ENCODE data around the gene LRRFIP2.

LRRFIP2 gene

GRCh38 chr3:37030588-37030987, 143.8 kb downstream of the LRRFIP2 start:
- H3K27ac ChIP-seq: no peak overlapping the region
- no peak for TF ChIP-seq CTCF (conservative IDR thresholded peaks at IDR 0.05)

GRCh38 chr3:37029516-37030163, 144.7 kb downstream of the LRRFIP2 start:
- H3K27ac ChIP-seq: no peak overlapping the region
- TF ChIP-seq CTCF (conservative IDR thresholded peaks at IDR 0.05): no peak

GRCh38 chr3:37029111-37029510, 145.3 kb downstream of the LRRFIP2 start:
- no peak for TF ChIP-seq CTCF (conservative IDR thresholded peaks at IDR 0.05)
- no peak overlapping the region for H3K27ac ChIP-seq

- TF ChIP-seq CTCF (conservative IDR thresholded peaks at IDR 0.05): no peak
- no peak overlapping the region for H3K27ac ChIP-seq
These were observed 146.1 kb downstream of the LRRFIP2 start for GRCh38 chr3:37028329-37028728.

DNA sequence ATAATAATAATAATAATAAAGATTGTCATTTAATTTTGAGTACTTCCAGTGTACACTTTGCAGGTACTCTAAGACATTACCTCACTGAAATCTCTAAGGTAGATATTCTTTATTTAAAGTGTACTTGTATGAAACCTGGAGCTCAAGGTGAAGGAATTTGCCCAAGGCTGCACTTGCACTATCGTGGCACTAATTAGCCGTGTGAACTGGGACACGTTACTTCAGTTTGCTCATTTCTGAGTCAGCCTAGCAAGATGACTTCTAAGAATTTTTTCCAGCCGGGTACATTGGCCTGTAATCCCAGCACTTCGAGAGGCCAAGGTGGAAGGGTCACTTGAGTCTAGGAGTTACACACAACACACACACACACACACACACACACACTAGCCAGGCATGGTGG, 147.5 kb downstream of the LRRFIP2 start:
- no peak for TF ChIP-seq CTCF (conservative IDR thresholded peaks at IDR 0.05)
- no peak overlapping the region for H3K27ac ChIP-seq

DNA sequence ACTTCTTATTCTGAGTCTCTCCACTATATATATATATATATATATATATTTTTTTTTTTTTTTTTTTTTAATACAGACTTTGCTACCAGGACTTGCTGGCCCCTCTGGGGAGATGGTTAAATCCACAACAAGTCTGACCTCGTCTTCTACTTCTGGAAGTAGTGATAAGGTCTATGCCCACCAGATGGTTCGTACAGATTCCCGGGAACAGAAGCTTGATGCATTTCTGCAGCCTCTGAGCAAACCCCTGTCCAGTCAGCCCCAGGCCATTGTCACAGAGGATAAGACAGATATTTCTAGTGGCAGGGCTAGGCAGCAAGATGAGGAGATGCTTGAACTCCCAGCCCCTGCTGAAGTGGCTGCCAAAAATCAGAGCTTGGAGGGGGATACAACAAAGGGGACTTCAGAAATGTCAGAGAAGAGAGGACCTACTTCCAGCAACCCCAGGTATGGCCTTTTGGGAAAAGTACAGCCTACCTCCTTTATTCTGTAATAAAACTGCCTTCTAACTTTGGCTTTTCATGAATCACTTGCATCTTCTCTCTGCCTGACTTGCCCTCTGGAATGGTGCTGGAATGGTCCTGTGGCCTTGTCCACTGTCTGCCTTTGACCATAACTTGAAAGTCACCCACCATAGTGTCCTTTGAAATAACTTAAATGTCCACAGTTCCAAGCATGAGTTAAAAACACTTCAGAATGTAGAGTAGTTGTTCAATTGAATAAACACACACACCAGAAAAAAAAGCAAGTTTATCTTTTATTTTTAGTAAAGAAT, 148.6 kb downstream of the LRRFIP2 start:
- TF ChIP-seq CTCF (conservative IDR thresholded peaks at IDR 0.05): no peak
- H3K27ac ChIP-seq: no peak overlapping the region

DNA sequence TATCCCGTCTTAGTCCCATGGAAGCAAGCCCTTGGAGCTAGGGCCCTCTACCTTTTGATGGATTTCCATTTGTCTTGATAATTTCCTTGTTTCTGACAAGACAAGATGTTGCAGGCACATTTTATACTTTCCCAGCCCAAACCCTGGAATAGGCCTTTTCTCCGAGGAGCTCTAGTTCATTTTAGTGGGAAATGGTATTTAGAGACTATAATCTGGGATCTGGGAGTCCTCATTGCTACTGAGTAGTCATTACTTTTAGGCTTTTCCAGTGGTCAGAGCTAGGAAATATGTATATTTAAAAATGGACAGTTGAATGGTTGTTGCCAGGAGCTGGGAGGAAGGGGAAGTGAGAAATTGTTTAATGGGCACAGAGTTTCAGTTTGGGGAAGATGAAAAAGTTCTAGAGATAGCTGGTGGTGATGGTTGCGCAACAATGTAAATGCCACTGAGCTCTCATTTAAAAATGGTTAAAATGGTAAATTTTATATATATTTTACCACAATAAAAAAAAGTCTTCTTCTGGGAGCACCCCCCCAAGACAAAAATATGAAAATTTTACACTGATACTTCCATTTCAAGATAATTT, 149.5 kb downstream of the LRRFIP2 start:
- H3K27ac ChIP-seq: no peak overlapping the region
- TF ChIP-seq CTCF (conservative IDR thresholded peaks at IDR 0.05): no peak
